A549 (cell line): Measurements from ENCODE around the gene DLX4.

Source experiments
- BCL3 ChIP-seq: fragments of >200 bp; sonication (Bioruptor Twin); formaldehyde crosslinking; IDR thresholded peaks from 3 replicates; pipeline ENCODE4 v1.6.1; 2016
- CBX2 ChIP-seq: fragments of 200-600 bp; sonication (generic); IDR thresholded peaks from 2 replicates; pipeline ENCODE4 v1.6.1; 2016; ENCODE audit warnings: low read depth, mild to moderate bottlenecking, borderline replicate concordance
- CEBPB ChIP-seq, 2 experiments: fragments of >200 bp in 1 of 2; sonication (Bioruptor Twin) in 1 of 2; formaldehyde crosslinking in 1 of 2; IDR thresholded peaks; 2 replicates each; pipeline ENCODE4 v1.6.1; 2012 to 2016
- EP300 ChIP-seq, 2 experiments: fragments of >200 bp; sonication (Bioruptor Twin); formaldehyde crosslinking; IDR thresholded peaks; 2 replicates in 1 of 2; 3 replicates in 1 of 2; pipeline ENCODE4 v1.6.1; 2016 to 2017
- HOXA7 ChIP-seq: fragments of 250-450 bp; sonication (Bioruptor Pico); IDR thresholded peaks from 2 replicates; pipeline ENCODE4 v1.5.0; 2020; ENCODE audit warnings: mild to moderate bottlenecking, moderate library complexity
- JUNB ChIP-seq: fragments of >200 bp; sonication (Bioruptor Twin); formaldehyde crosslinking; IDR thresholded peaks from 2 replicates; pipeline ENCODE4 v1.6.1; 2016
- MAZ ChIP-seq: fragments of 150-350 bp; IDR thresholded peaks from 2 replicates; pipeline ENCODE4 v1.6.1; 2014; ENCODE audit warnings: antibody characterized with exemption, low read depth, low read length, borderline replicate concordance
- SMC3 ChIP-seq: fragments of >200 bp; sonication (Bioruptor Twin); formaldehyde crosslinking; IDR thresholded peaks from 3 replicates; pipeline ENCODE4 v1.6.1; 2018; ENCODE audit warnings: inconsistent platforms
- TF ChIP-seq, protein P1 (sequence below): fragments of 250-450 bp; sonication (Bioruptor Pico); IDR thresholded peaks from 2 replicates; pipeline ENCODE4 v1.5.0; 2020; ENCODE audit warnings: low read depth, mild to moderate bottlenecking, moderate library complexity
- TF ChIP-seq, protein P2 (sequence below): fragments of 200-600 bp; sonication (generic); IDR thresholded peaks from 2 replicates; pipeline ENCODE4 v1.6.1; 2016; ENCODE audit warnings: antibody characterized with exemption, mild to moderate bottlenecking, moderate library complexity
- TF ChIP-seq, protein P3 (sequence below): fragments of >200 bp; sonication (Bioruptor Twin); formaldehyde crosslinking; IDR thresholded peaks from 3 replicates; pipeline ENCODE4 v1.5.1; 2016

GRCh38 chr17:50018909-50019308, 49.9 kb downstream of the DLX4 start:
- TF ChIP-seq EP300 (IDR thresholded peaks at IDR 0.05) (no peak), HOXA7 (CRISPR knock-in tag) (no peak), MAZ (no peak), BCL3 (no peak), SMC3 (no peak), CBX2 (no peak), CEBPB (IDR thresholded peaks at IDR 0.05) (no peak), JUNB (no peak)
- TF ChIP-seq, protein P1, sequence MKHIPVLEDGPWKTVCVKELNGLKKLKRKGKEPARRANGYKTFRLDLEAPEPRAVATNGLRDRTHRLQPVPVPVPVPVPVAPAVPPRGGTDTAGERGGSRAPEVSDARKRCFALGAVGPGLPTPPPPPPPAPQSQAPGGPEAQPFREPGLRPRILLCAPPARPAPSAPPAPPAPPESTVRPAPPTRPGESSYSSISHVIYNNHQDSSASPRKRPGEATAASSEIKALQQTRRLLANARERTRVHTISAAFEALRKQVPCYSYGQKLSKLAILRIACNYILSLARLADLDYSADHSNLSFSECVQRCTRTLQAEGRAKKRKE (CRISPR knock-in tag): no peak
- TF ChIP-seq, protein P2, sequence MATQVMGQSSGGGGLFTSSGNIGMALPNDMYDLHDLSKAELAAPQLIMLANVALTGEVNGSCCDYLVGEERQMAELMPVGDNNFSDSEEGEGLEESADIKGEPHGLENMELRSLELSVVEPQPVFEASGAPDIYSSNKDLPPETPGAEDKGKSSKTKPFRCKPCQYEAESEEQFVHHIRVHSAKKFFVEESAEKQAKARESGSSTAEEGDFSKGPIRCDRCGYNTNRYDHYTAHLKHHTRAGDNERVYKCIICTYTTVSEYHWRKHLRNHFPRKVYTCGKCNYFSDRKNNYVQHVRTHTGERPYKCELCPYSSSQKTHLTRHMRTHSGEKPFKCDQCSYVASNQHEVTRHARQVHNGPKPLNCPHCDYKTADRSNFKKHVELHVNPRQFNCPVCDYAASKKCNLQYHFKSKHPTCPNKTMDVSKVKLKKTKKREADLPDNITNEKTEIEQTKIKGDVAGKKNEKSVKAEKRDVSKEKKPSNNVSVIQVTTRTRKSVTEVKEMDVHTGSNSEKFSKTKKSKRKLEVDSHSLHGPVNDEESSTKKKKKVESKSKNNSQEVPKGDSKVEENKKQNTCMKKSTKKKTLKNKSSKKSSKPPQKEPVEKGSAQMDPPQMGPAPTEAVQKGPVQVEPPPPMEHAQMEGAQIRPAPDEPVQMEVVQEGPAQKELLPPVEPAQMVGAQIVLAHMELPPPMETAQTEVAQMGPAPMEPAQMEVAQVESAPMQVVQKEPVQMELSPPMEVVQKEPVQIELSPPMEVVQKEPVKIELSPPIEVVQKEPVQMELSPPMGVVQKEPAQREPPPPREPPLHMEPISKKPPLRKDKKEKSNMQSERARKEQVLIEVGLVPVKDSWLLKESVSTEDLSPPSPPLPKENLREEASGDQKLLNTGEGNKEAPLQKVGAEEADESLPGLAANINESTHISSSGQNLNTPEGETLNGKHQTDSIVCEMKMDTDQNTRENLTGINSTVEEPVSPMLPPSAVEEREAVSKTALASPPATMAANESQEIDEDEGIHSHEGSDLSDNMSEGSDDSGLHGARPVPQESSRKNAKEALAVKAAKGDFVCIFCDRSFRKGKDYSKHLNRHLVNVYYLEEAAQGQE: no peak
- TF ChIP-seq, protein P3, sequence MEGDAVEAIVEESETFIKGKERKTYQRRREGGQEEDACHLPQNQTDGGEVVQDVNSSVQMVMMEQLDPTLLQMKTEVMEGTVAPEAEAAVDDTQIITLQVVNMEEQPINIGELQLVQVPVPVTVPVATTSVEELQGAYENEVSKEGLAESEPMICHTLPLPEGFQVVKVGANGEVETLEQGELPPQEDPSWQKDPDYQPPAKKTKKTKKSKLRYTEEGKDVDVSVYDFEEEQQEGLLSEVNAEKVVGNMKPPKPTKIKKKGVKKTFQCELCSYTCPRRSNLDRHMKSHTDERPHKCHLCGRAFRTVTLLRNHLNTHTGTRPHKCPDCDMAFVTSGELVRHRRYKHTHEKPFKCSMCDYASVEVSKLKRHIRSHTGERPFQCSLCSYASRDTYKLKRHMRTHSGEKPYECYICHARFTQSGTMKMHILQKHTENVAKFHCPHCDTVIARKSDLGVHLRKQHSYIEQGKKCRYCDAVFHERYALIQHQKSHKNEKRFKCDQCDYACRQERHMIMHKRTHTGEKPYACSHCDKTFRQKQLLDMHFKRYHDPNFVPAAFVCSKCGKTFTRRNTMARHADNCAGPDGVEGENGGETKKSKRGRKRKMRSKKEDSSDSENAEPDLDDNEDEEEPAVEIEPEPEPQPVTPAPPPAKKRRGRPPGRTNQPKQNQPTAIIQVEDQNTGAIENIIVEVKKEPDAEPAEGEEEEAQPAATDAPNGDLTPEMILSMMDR: no peak
